Parathyroid adenoma (tissue), 2 donors: ENCODE results near the gene KRTAP12-2.
"Not testable (repeated sequence)": the region's sequence is repeated elsewhere in the genome, so short reads cannot be mapped to it uniquely, and the experiment has no call there.

Source experiments
- H2AFZ ChIP-seq: fragments of 300-600 bp; sonication (generic); one replicate; pipeline ENCODE4 v1.7.0; 2017; ENCODE audit warnings: antibody characterized with exemption, mild to moderate bottlenecking
- H3K27ac ChIP-seq: fragments of 300-600 bp; sonication (generic); one replicate; pipeline ENCODE4 v1.7.0; 2017
- H3K27me3 ChIP-seq: fragments of 300-600 bp; sonication (generic); one replicate; pipeline ENCODE4 v1.7.0; 2017; ENCODE audit warnings: low read length; ENCODE audit not compliant: control insufficient read depth, insufficient read depth
- H3K36me3 ChIP-seq: fragments of 300-600 bp; sonication (generic); one replicate; pipeline ENCODE4 v1.7.0; 2017; ENCODE audit warnings: low read length; ENCODE audit not compliant: control insufficient read depth, insufficient read depth
- H3K4me1 ChIP-seq: fragments of 300-600 bp; sonication (generic); one replicate; pipeline ENCODE4 v1.7.0; 2017; ENCODE audit warnings: control low read depth
- H3K4me2 ChIP-seq: fragments of 300-600 bp; sonication (generic); one replicate; pipeline ENCODE4 v1.7.0; 2017; ENCODE audit warnings: low read length
- H3K4me3 ChIP-seq: fragments of 300-600 bp; sonication (generic); one replicate; pipeline ENCODE4 v1.7.0; 2017; ENCODE audit warnings: low read depth, low read length
- H3K79me2 ChIP-seq: fragments of 300-600 bp; sonication (generic); one replicate; pipeline ENCODE4 v1.7.0; 2017; ENCODE audit warnings: control low read depth
- H3K9ac ChIP-seq: fragments of 300-600 bp; sonication (generic); one replicate; pipeline ENCODE4 v1.7.0; 2017; ENCODE audit warnings: mild to moderate bottlenecking
- H3K9me3 ChIP-seq: fragments of 300-600 bp; sonication (generic); one replicate; pipeline ENCODE4 v1.7.0; 2017; ENCODE audit warnings: low read length; ENCODE audit not compliant: control insufficient read depth
- TF ChIP-seq, protein P1 (sequence below): fragments of 300-600 bp; sonication (generic); IDR thresholded peaks from one replicate; pipeline ENCODE4 v1.7.0; 2017; ENCODE audit warnings: antibody characterized with exemption, mild to moderate bottlenecking
- donor health status: primary hyperparathyroidism.

KRTAP12-2 gene

DNA sequence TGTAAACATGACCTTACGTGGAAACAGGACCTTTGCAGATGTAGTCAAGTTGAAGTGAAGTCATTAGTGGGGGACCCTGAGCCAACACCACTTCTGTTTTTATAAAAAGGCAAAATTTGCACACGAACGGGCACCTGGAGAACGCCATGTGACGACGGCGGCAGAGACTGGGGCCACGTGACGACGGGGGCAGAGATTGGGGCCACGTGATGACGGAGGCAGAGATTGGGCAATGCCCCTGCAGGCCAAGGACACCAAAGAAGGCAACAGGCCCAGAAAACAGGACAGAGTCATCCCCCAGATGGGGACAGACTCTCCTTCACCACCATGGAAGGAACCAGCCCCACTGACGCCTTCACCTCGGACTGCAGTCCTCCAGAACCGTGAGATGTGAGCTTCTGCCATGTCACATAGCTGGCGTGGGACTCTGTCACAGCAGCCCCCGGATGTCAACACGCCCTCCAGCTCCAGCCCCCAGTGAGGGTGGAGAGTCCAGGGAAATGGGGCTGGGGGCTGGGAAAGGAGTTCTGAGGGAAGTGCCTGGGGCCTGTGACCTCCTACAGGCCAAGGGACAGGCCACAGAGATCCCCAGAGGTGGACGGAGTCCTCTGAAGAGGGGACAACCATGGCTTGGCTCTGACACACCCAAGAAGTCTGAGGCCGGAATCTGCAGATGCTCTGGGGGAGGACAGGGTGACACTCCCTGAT is 16.3 kb downstream of the KRTAP12-2 start:
- H3K4me3 ChIP-seq = no peak overlapping the region
- H2AFZ ChIP-seq = no peak overlapping the region

DNA sequence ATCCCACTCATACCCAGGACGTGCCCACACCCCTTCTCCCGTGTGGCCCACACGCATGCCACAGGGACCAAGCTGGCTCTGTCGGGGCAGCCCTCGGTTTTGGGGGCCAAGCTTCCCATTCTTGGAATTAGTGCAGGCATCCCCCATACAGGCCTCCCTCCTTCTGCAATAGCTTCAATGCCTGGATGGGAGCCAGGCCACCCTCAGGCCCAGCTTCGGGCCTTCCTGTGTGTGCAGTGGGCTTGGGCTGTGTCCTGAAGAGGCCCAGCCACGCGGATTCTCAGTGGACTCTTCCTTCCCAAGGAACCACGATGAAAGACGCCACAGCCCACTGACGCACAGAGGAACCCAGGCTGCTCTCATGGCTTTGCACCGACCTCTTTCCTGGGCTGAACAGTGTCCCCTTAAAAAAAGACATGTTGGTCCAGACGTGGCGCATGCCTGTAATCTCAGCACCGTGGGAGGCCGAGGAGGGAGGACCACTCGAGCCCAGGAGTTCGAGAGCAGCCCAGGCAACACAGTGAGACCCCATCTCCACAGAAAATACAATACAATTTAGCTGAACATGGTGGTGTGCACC is 17.1 kb downstream of the KRTAP12-2 start:
- no peaks in the 10 kb centered on the region for H3K27me3 ChIP-seq
- H3K4me3 ChIP-seq = no peak overlapping the region
- TF ChIP-seq, protein P1, sequence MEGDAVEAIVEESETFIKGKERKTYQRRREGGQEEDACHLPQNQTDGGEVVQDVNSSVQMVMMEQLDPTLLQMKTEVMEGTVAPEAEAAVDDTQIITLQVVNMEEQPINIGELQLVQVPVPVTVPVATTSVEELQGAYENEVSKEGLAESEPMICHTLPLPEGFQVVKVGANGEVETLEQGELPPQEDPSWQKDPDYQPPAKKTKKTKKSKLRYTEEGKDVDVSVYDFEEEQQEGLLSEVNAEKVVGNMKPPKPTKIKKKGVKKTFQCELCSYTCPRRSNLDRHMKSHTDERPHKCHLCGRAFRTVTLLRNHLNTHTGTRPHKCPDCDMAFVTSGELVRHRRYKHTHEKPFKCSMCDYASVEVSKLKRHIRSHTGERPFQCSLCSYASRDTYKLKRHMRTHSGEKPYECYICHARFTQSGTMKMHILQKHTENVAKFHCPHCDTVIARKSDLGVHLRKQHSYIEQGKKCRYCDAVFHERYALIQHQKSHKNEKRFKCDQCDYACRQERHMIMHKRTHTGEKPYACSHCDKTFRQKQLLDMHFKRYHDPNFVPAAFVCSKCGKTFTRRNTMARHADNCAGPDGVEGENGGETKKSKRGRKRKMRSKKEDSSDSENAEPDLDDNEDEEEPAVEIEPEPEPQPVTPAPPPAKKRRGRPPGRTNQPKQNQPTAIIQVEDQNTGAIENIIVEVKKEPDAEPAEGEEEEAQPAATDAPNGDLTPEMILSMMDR = no peak

More for the DNA sequence above, 16.3 kb downstream of the KRTAP12-2 start:
- no peaks in the 10 kb centered on the region for H3K4me1 ChIP-seq
- H3K79me2 ChIP-seq = no peaks in the 10 kb centered on the region
- no peaks in the 10 kb centered on the region for H3K9me3 ChIP-seq
- TF ChIP-seq, protein P1 = no peak
- no peak overlapping the region for H3K4me2 ChIP-seq
- H3K27ac ChIP-seq = no peak overlapping the region
- no peaks in the 10 kb centered on the region for H3K36me3 ChIP-seq
- no peak overlapping the region for H3K9ac ChIP-seq
- no peaks in the 10 kb centered on the region for H3K27me3 ChIP-seq

DNA sequence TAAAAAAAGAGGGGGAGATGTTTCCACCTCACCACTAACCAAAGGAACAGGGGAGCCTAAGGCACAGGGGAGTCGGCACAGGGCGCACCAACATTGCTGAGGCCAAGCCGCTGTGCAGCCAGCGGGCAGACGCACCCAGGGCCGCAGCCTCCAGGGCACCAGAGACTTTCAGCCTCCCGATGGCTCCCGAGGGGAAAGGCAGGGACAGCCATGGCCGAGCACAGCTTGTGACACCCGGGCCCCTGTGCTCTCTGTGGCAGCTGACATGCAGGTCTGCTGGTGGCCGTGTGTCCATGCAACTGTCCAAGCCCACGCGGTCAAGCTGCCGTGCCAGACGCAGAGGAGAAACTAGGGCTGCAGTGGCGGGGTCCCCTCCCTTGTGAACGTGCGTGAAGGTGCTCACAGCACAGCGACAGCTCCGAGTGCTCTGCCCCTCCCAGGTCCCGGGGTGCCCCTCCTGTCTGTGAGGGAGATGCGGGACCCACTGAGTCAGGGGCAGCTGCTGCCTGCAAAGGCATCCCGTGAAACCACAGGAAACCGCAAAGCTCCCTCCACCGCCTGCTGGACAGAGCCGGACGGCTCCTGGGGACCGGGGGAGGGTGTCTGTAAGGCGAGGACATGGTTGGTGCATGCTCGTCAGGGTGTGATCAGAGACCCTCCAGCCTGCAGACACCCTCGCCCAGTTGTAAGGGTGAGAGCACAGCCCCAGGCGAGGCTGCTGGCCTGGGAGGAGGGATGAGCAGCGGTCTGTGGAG is 18.0 kb downstream of the KRTAP12-2 start:
- Histone ChIP-seq H3K9me3 (no peaks in the 10 kb centered on the region), H3K4me3 (no peak overlapping the region), H3K27ac (no peak overlapping the region), H2AFZ (no peak overlapping the region), H3K9ac (no peak overlapping the region), H3K36me3 (no peaks in the 10 kb centered on the region), H3K4me1 (no peaks in the 10 kb centered on the region), H3K27me3 (no peaks in the 10 kb centered on the region), H3K4me2 (no peak overlapping the region), H3K79me2 (no peaks in the 10 kb centered on the region)
- TF ChIP-seq, protein P1 = no peak

More for the DNA sequence above, 17.1 kb downstream of the KRTAP12-2 start:
- no peak overlapping the region for H3K9ac ChIP-seq
- no peak overlapping the region for H3K27ac ChIP-seq
- H3K79me2 ChIP-seq = no peaks in the 10 kb centered on the region
- no peaks in the 10 kb centered on the region for H3K9me3 ChIP-seq
- H3K36me3 ChIP-seq = no peaks in the 10 kb centered on the region
- H2AFZ ChIP-seq = no peak overlapping the region
- H3K4me1 ChIP-seq = no peaks in the 10 kb centered on the region
- no peak overlapping the region for H3K4me2 ChIP-seq

DNA sequence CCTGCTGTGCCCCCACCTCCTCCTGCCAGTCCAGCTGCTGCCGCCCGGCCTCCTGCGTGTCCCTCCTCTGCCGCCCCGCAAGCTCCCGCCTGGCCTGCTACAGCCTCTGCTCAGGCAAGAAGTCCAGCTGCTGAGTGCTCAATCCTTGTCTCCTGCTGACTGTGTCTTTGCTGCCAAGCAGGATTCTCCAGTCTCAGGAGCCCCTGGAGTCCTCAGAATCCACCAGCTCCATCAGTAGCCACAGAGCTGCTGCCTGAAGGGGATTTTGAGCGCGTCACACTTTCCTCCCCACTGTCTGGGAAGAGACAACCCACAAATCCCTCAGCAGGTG is 19.5 kb downstream of the KRTAP12-2 start:
- TF ChIP-seq, protein P1 = no peak
- Histone ChIP-seq H3K9ac (no peak overlapping the region), H3K4me1 (no peaks in the 10 kb centered on the region), H3K79me2 (no peaks in the 10 kb centered on the region), H3K9me3 (no peaks in the 10 kb centered on the region), H3K36me3 (no peaks in the 10 kb centered on the region), H3K4me2 (no peak overlapping the region), H2AFZ (no peak overlapping the region), H3K27me3 (no peaks in the 10 kb centered on the region), H3K4me3 (no peak overlapping the region), H3K27ac (no peak overlapping the region)

DNA sequence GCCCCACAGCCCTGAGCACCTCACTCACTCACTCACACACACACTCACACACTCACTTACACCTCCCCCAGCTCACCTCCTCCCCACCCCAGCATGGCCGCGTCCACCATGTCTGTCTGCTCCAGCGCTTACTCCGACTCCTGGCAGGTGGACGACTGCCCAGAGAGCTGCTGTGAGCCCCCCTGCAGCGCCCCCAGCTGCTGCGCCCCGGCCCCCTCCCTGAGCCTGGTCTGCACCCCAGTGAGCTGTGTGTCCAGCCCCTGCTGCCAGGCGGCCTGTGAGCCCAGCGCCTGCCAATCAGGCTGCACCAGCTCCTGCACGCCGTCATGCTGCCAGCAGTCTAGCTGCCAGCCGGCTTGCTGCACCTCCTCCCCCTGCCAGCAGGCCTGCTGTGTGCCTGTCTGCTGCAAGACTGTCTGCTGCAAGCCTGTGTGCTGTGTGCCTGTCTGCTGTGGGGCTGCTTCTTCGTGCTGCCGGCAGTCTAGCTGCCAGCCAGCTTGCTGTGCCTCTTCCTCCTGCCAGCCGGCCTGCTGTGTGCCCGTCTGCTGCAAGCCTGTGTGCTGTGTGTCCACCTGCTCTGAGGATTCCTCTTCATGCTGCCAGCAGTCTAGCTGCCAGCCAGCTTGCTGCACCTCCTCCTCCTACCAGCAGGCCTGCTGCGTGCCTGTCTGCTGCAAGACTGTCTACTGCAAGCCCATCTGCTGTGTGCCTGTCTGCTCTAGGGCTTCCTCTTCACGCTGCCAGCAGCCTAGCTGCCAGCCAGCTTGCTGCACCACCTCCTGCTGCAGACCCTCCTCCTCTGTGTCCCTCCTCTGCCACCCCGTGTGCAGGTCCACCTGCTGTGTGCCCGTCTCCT is 20.1 kb downstream of the KRTAP12-2 start, which contains the start of gene KRTAP10-11:
TSS of gene KRTAP10-11 (plus strand) at position 49 of the 856 bp plus-strand sequence. CDS start at position 94, 45 bp downstream.
- not testable (repeated sequence) for H2AFZ ChIP-seq, H3K4me1 ChIP-seq, H3K27ac ChIP-seq, H3K9me3 ChIP-seq, H3K9ac ChIP-seq, H3K79me2 ChIP-seq, H3K36me3 ChIP-seq, H3K4me3 ChIP-seq, H3K27me3 ChIP-seq, H3K4me2 ChIP-seq
